Measurements from ENCODE around the gene CBX8. TPM values are rescaled to one million over a fixed set of nuclear protein-coding genes. Genes with fewer than 3 reads are reported as not detected.

The CBX8 gene
- total RNA-seq, 1 experiment from 2014 or later: 8.0 TPM

DNA sequence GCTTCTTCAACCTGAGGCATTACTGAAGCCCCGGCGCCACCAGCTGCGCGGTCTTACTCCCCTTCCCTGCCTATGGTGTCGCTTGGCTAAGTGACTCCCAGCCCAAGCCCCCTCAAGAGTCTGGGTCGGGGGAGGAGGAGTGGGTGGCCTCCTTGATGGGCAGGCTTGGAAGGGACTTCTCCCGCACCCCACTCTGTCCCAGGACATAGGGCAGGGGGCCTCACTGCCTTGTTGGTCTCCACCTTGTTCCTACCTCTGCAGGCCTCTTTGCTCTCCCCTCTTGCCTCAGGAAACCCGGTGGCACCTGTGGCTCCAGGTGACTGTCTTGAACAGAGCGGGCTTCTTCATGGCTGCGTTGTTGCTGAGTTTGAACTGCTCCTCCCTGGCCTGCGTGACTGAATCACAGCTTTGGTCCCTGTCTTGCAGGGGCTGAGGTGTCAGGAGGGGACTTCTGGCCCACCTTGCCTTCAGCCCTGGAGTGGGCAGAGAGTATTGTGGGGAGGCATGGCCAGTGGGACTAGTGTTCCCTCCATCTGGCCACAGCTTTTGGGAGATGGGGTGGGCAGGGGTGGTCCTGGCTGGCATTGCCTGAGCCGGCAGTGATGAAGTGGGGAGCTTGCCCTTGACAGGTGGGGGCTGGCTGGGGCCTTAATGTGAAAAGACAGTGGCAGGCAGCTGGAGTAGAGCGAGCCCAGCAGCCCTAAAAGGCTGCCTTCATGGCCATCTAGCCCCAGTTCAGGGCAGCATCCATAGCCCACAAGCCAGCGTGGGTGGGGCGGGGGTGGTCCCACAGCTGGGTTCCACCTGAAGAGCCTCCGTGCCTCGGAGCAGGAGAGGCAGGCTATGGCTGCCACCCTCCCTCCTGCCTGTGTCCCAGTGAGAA, 11.6 kb downstream of the CBX8 start:
- Histone ChIP-seq H3K4me1 (ENCODE audit: low read length) (no peaks in the 10 kb centered on the region), H3K9me2 (replicated peaks; ENCODE audit: insufficient read depth, low read length) (no peaks in the 10 kb centered on the region), H3K9ac (ENCODE audit: low read length) (no peak overlapping the region), H3K27me3 (ENCODE audit: low read length) (no peaks in the 10 kb centered on the region), H3K36me3 (ENCODE audit: insufficient read depth, low read length) (no peaks in the 10 kb centered on the region), H4K20me1 (ENCODE audit: insufficient read depth, low read depth, low read length) (0 out of 2 replicates have a peak, but pooled peaks cover 3% of the 10 kb centered on the region), H3K4me2 (ENCODE audit: low read depth, low read length, poor library complexity, severe bottlenecking) (no peak overlapping the region), H3K27ac (ENCODE audit: low read length) (no peak overlapping the region), H2AFZ (ENCODE audit: low read length) (no peak overlapping the region), H3K9me3 (ENCODE audit: low read length) (no peaks in the 10 kb centered on the region), H3K79me2 (ENCODE audit: low read length) (no peaks in the 10 kb centered on the region), H3K4me3 (ENCODE audit: low read length) (no peak overlapping the region)
- no peak for DNase-seq

DNA sequence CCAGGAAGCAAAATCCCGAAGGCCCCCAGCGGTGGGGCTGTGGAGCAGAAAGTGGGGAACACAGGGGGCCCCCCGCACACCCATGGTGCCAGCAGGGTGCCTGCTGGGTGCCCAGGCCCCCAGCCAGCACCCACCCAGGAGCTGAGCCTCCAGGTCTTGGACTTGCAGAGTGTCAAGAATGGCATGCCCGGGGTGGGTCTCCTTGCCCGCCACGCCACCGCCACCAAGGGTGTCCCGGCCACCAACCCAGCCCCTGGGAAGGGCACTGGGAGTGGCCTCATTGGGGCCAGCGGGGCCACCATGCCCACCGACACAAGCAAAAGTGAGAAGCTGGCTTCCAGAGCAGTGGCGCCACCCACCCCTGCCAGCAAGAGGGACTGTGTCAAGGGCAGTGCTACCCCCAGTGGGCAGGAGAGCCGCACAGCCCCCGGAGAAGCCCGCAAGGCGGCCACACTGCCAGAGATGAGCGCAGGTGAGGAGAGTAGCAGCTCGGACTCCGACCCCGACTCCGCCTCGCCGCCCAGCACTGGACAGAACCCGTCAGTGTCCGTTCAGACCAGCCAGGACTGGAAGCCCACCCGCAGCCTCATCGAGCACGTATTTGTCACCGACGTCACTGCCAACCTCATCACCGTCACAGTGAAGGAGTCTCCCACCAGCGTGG, 12.4 kb downstream of the CBX8 start:
- H3K4me2 ChIP-seq (ENCODE audit: low read depth, low read length, poor library complexity, severe bottlenecking): no peak overlapping the region
- H3K4me1 ChIP-seq (ENCODE audit: low read length): no peaks in the 10 kb centered on the region; the same call in 1 of the 2 replicates
- H3K9ac ChIP-seq (ENCODE audit: low read length): no peak overlapping the region
- no peak for DNase-seq
- H3K79me2 ChIP-seq (ENCODE audit: low read length): no peaks in the 10 kb centered on the region
- no peak overlapping the region for H2AFZ ChIP-seq (ENCODE audit: low read length)
- H3K27me3 ChIP-seq (ENCODE audit: low read length): no peaks in the 10 kb centered on the region
- no peak overlapping the region for H3K4me3 ChIP-seq (ENCODE audit: low read length)
- no peak overlapping the region for H3K27ac ChIP-seq (ENCODE audit: low read length)
- no peaks in the 10 kb centered on the region for H3K9me3 ChIP-seq (ENCODE audit: low read length)
- no peaks in the 10 kb centered on the region for H3K9me2 ChIP-seq (replicated peaks; ENCODE audit: insufficient read depth, low read length)
- H3K36me3 ChIP-seq (ENCODE audit: insufficient read depth, low read length): no peaks in the 10 kb centered on the region
- H4K20me1 ChIP-seq (ENCODE audit: insufficient read depth, low read depth, low read length): peaks cover 6% of the 10 kb centered on the region; the same call in 1 of the 2 replicates

DNA sequence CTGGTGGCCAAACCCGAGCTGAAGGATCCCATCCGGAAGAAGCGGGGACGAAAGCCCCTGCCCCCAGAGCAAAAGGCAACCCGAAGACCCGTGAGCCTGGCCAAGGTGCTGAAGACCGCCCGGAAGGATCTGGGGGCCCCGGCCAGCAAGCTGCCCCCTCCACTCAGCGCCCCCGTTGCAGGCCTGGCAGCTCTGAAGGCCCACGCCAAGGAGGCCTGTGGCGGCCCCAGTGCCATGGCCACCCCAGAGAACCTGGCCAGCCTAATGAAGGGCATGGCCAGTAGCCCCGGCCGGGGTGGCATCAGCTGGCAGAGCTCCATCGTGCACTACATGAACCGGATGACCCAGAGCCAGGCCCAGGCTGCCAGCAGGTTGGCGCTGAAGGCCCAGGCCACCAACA, 13.0 kb downstream of the CBX8 start:
- H3K4me1 ChIP-seq (ENCODE audit: low read length): peaks cover 5% of the 10 kb centered on the region
- no peak for DNase-seq
- H3K27ac ChIP-seq (ENCODE audit: low read length): no peak overlapping the region
- no peaks in the 10 kb centered on the region for H3K36me3 ChIP-seq (ENCODE audit: insufficient read depth, low read length)
- H3K4me2 ChIP-seq (ENCODE audit: low read depth, low read length, poor library complexity, severe bottlenecking): no peak overlapping the region
- no peak overlapping the region for H3K4me3 ChIP-seq (ENCODE audit: low read length)
- no peak overlapping the region for H2AFZ ChIP-seq (ENCODE audit: low read length)
- H3K79me2 ChIP-seq (ENCODE audit: low read length): no peaks in the 10 kb centered on the region
- no peaks in the 10 kb centered on the region for H3K9me3 ChIP-seq (ENCODE audit: low read length)
- H3K27me3 ChIP-seq (ENCODE audit: low read length): no peaks in the 10 kb centered on the region
- H3K9me2 ChIP-seq (replicated peaks; ENCODE audit: insufficient read depth, low read length): no peaks in the 10 kb centered on the region
- peaks cover 12% of the 10 kb centered on the region for H4K20me1 ChIP-seq (ENCODE audit: insufficient read depth, low read depth, low read length)
- no peak overlapping the region for H3K9ac ChIP-seq (ENCODE audit: low read length)

DNA sequence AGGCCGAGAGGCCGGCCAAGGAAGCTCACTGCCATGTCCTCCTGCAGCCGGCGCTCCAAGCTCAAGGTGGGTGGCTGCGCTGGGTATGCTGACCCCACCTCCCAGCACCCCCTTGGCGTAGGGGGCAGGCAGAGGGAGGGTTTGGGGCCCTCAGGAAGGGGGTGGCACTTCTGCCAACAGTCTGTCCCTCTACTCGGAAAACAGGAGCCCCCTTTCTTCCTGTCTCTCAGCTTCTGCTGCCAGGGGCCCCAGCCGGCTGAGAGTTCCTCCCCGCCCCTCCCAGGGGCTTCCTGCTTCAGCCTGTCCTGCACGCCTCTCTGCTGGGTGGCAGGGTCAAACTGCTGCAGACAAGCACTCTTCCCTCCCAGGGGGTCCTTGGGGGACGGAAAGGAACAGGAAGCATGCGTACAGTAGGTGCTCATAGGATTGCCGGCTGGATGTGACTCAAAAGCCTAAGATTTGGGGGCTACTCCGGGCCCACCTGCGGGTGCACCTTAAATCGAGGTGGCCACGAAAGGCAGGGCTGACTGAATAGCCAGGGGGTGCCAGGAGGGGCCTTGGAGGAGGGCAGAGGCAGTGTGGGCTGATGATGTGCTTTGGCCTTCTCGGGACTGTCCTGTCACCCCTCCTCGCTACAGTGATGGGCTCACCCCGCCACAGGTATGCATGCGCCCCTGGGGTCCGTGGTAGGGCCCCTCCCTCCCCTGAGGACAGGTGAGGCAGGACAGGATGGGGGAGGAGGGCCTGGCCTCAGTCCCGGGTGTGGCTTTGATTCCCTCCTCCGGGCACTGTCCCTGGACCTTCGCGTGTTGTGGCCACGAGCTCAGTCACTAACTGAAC, 14.9 kb downstream of the CBX8 start:
- no peak overlapping the region for H3K9ac ChIP-seq (ENCODE audit: low read length)
- H2AFZ ChIP-seq (ENCODE audit: low read length): no peak overlapping the region
- H3K4me1 ChIP-seq (ENCODE audit: low read length): peaks cover 14% of the 10 kb centered on the region
- DNase-seq: no peak
- H3K4me3 ChIP-seq (ENCODE audit: low read length): no peak overlapping the region
- H3K9me2 ChIP-seq (replicated peaks; ENCODE audit: insufficient read depth, low read length): no peaks in the 10 kb centered on the region
- H3K79me2 ChIP-seq (ENCODE audit: low read length): no peaks in the 10 kb centered on the region
- no peak overlapping the region for H3K27ac ChIP-seq (ENCODE audit: low read length)
- H3K4me2 ChIP-seq (ENCODE audit: low read depth, low read length, poor library complexity, severe bottlenecking): no peak overlapping the region
- H3K36me3 ChIP-seq (ENCODE audit: insufficient read depth, low read length): no peaks in the 10 kb centered on the region
- no peaks in the 10 kb centered on the region for H3K27me3 ChIP-seq (ENCODE audit: low read length)
- no peaks in the 10 kb centered on the region for H3K9me3 ChIP-seq (ENCODE audit: low read length)
- peaks cover 14% of the 10 kb centered on the region for H4K20me1 ChIP-seq (ENCODE audit: insufficient read depth, low read depth, low read length)

DNA sequence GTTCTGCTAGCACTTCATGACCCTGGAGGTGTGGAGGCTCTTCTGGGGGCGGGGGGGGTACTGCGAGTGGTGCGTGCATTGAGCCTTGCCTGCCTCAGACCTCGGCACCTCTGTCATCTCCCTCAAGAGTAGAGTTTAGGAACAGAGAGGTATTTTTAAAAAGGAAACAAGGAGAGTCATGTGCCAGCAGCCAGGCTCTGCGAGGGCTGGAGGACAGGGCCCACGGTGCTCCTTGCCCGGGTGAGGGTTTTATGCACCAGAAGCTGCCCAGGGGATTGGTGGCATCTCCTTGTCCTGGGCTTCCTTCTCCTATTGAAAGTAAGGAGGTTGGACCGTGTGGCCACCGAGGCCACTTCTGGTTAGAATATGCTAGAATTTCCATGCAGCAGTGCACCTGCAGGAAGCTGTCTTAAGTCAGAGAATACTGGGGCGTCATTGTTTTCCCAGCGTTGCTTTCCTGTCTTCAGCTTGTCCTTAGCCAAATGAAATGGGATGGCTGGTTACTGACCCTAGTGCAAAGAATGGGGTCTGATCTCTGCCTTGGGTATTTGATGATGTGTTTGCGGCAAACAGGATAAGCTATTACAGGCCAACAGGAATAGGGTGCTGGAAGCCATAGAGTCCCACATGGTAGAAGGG, 15.7 kb downstream of the CBX8 start:
- H3K27me3 ChIP-seq (ENCODE audit: low read length): no peaks in the 10 kb centered on the region

DNA sequence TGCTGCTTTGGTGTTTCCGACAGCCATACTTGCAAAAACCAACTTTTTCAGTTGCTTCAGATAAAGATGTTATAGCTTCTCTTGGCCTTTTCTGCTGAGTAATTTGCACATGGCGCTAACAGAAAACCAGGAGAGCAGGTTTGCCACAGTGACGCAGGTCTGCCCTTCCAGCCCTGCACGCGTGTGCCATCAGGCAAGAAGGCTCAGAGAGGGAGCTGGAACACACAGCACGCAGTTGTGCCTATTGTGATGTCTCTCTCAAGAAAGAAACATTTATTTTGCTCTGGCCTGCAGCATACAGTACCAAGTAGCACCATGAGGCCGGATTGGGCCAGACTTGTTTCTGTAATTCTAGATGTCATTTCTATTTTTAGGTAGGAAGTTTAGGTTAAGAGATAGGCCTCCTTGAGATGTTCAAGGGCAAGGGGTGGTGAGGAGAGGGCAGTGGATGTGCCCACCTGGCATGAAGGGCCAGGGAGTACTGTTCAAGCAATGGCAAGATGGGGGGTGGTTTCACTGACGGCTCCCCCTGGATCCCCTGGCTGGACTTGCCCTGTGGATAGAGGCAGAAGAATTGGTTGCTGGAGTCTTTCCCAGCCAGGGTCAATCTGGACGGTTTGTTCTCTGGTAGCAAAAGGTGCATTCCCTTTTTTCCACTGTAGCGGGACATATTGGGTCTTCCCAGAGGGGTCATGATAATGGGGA, 17.1 kb downstream of the CBX8 start:
- Histone ChIP-seq H3K36me3 (ENCODE audit: insufficient read depth, low read length) (no peaks in the 10 kb centered on the region), H3K4me3 (ENCODE audit: low read length) (no peak overlapping the region; the same call in 1 of the 2 replicates), H3K79me2 (ENCODE audit: low read length) (no peaks in the 10 kb centered on the region), H2AFZ (ENCODE audit: low read length) (no peak overlapping the region), H3K9me2 (replicated peaks; ENCODE audit: insufficient read depth, low read length) (no peaks in the 10 kb centered on the region), H3K9ac (ENCODE audit: low read length) (no peak overlapping the region), H3K27ac (ENCODE audit: low read length) (no peak overlapping the region), H4K20me1 (ENCODE audit: insufficient read depth, low read depth, low read length) (peaks cover 11% of the 10 kb centered on the region), H3K27me3 (ENCODE audit: low read length) (no peaks in the 10 kb centered on the region), H3K4me1 (ENCODE audit: low read length) (peaks cover 14% of the 10 kb centered on the region), H3K4me2 (ENCODE audit: low read depth, low read length, poor library complexity, severe bottlenecking) (no peak overlapping the region), H3K9me3 (ENCODE audit: low read length) (no peaks in the 10 kb centered on the region)
- no peak for DNase-seq

More for the DNA sequence above, 15.7 kb downstream of the CBX8 start:
- H3K4me2 ChIP-seq (ENCODE audit: low read depth, low read length, poor library complexity, severe bottlenecking): no peak overlapping the region
- H3K9me2 ChIP-seq (replicated peaks; ENCODE audit: insufficient read depth, low read length): no peaks in the 10 kb centered on the region
- H2AFZ ChIP-seq (ENCODE audit: low read length): no peak overlapping the region
- H4K20me1 ChIP-seq (ENCODE audit: insufficient read depth, low read depth, low read length): peaks cover 14% of the 10 kb centered on the region
- no peaks in the 10 kb centered on the region for H3K9me3 ChIP-seq (ENCODE audit: low read length)
- no peak overlapping the region for H3K27ac ChIP-seq (ENCODE audit: low read length)
- peaks cover 14% of the 10 kb centered on the region for H3K4me1 ChIP-seq (ENCODE audit: low read length)
- H3K9ac ChIP-seq (ENCODE audit: low read length): no peak overlapping the region
- DNase-seq: no peak
- H3K36me3 ChIP-seq (ENCODE audit: insufficient read depth, low read length): no peaks in the 10 kb centered on the region
- no peak overlapping the region for H3K4me3 ChIP-seq (ENCODE audit: low read length)
- H3K79me2 ChIP-seq (ENCODE audit: low read length): no peaks in the 10 kb centered on the region

DNA sequence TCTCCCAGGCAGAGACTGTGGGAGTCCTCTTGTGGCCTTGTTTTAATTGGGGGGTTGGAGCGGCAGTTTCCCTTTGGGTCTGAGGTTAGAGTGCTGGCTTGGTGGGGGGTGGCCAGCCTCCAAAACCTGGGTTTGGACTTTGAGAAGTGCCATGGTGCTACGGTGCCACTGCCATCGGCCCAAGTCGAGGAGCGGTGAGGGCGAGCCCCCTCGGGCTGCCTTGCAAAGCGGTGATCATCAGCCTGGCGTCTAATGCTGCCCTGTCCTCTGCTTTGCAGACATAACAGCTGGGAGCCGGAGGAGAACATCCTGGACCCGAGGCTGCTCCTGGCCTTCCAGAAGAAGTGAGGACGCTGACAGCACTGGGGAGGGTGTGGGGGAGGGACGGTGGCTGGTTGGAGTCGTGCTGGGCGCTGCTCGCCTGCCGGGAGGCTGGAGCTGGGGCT, 17.8 kb downstream of the CBX8 start:
- H3K4me3 ChIP-seq (ENCODE audit: low read length): peak overlapping the region; percentile 88
- H3K27ac ChIP-seq (ENCODE audit: low read length): no peak overlapping the region
- H3K9ac ChIP-seq (ENCODE audit: low read length): peak overlapping the region; percentile 82
- H3K4me1 ChIP-seq (ENCODE audit: low read length): peaks cover 14% of the 10 kb centered on the region
- H3K36me3 ChIP-seq (ENCODE audit: insufficient read depth, low read length): no peaks in the 10 kb centered on the region
- peaks cover 10% of the 10 kb centered on the region for H4K20me1 ChIP-seq (ENCODE audit: insufficient read depth, low read depth, low read length)
- no peaks in the 10 kb centered on the region for H3K9me2 ChIP-seq (replicated peaks; ENCODE audit: insufficient read depth, low read length)
- H3K9me3 ChIP-seq (ENCODE audit: low read length): no peaks in the 10 kb centered on the region
- no peak overlapping the region for H2AFZ ChIP-seq (ENCODE audit: low read length)
- peak overlapping the region; percentile 55 for H3K4me2 ChIP-seq (ENCODE audit: low read depth, low read length, poor library complexity, severe bottlenecking)
- H3K79me2 ChIP-seq (ENCODE audit: low read length): no peaks in the 10 kb centered on the region
- no peaks in the 10 kb centered on the region for H3K27me3 ChIP-seq (ENCODE audit: low read length)
- no peak for DNase-seq

Measured in Karpas-422 (cell line).